WTC11 (cell line): Measurements from ENCODE around the gene KIF6.

Experiments used
- ARID4B ChIP-seq: sonication (generic); formaldehyde crosslinking; IDR thresholded peaks from 2 replicates; pipeline ENCODE4 v1.8.0; 2023; ENCODE audit warnings: missing genetic modification reagents, mild to moderate bottlenecking, borderline replicate concordance
- CTCF ChIP-seq: fragments of 200-600 bp; IDR thresholded peaks from 2 replicates; pipeline ENCODE4 v1.8.0; 2022; ENCODE audit warnings: antibody characterized with exemption
- FOXP1 ChIP-seq: sonication (generic); formaldehyde crosslinking; IDR thresholded peaks from 2 replicates; pipeline ENCODE4 v1.8.0; 2022; ENCODE audit warnings: missing genetic modification reagents, mild to moderate bottlenecking, moderate library complexity, borderline replicate concordance
- IRF2 ChIP-seq: sonication (generic); formaldehyde crosslinking; IDR thresholded peaks from 2 replicates; pipeline ENCODE4 v1.8.0; 2022; ENCODE audit warnings: low read depth, missing genetic modification reagents, borderline replicate concordance
- MLX ChIP-seq: sonication (generic); formaldehyde crosslinking; IDR thresholded peaks from 2 replicates; pipeline ENCODE4 v1.8.1; 2023; ENCODE audit warnings: mild to moderate bottlenecking, missing genetic modification reagents, moderate library complexity
- MXD4 ChIP-seq: fragments of 250-450 bp; sonication (Bioruptor Pico); IDR thresholded peaks from 2 replicates; pipeline ENCODE4 v1.8.0; 2021; ENCODE audit warnings: mild to moderate bottlenecking, moderate library complexity, borderline replicate concordance
- NFYB ChIP-seq: sonication (generic); formaldehyde crosslinking; conservative IDR thresholded peaks from 2 replicates; pipeline ENCODE4 v1.8.0; 2022; ENCODE audit warnings: low read depth, missing genetic modification reagents
- RELA ChIP-seq: sonication (generic); formaldehyde crosslinking; IDR thresholded peaks from 2 replicates; pipeline ENCODE4 v1.8.1; 2022; ENCODE audit warnings: missing genetic modification reagents, mild to moderate bottlenecking, borderline replicate concordance
- ZNF138 ChIP-seq: sonication (generic); formaldehyde crosslinking; conservative IDR thresholded peaks from 2 replicates; pipeline ENCODE4 v1.8.1; 2022; ENCODE audit warnings: mild to moderate bottlenecking, moderate library complexity, missing genetic modification reagents

- no peak for TF ChIP-seq CTCF
- TF ChIP-seq ZNF138, result no peak
- TF ChIP-seq RELA (CRISPR knock-in tag), result no peak
- no peak for TF ChIP-seq NFYB (CRISPR knock-in tag)
- TF ChIP-seq ARID4B (CRISPR knock-in tag), result no peak
- no peak for TF ChIP-seq FOXP1 (CRISPR knock-in tag)
- no peak for TF ChIP-seq IRF2
- no peak for TF ChIP-seq MLX (CRISPR knock-in tag)
- TF ChIP-seq MXD4 (CRISPR knock-in tag), result no peak
Measured at GRCh38 chr6:39599973-39600372, 125.2 kb downstream of the KIF6 start.
